ENCODE results near the gene ARVCF. TPM values are rescaled to one million over a fixed set of nuclear protein-coding genes. Genes with fewer than 3 reads are reported as not detected.

ARVCF gene
- total RNA-seq, 1 experiment from 2014 or later = 11.1 TPM

- Histone ChIP-seq H3K4me3 (ENCODE audit: low read depth, low read length, poor library complexity, severe bottlenecking) (no peak overlapping the region), H3K4me1 (ENCODE audit: insufficient read depth, low read length, poor library complexity, severe bottlenecking) (peaks cover 6% of the 10 kb centered on the region), H3K36me3 (ENCODE audit: insufficient read depth, low read length, poor library complexity, severe bottlenecking) (no peaks in the 10 kb centered on the region), H3K9me3 (ENCODE audit: low read depth, low read length, poor library complexity, severe bottlenecking) (peaks cover 15% of the 10 kb centered on the region), H3K27ac (ENCODE audit: low read depth, low read length, poor library complexity, severe bottlenecking) (no peak overlapping the region), H3K27me3 (replicated peaks; ENCODE audit: insufficient read depth, low read depth, low read length, poor library complexity) (no peaks in the 10 kb centered on the region)
- CTCF ChIA-PET = no interaction called here
- TF ChIP-seq CTCF (conservative IDR thresholded peaks at IDR 0.05; ENCODE audit: low read depth, low read length) (no peak), EZH2 (IDR thresholded peaks at IDR 0.05; ENCODE audit: borderline replicate concordance, low read depth, low read length, poor library complexity, severe bottlenecking) (no peak)
- no TSS peak for BruUV-seq (replicated peaks)
- no peak for DNase-seq (ENCODE audit: low spot score)
- intact Hi-C loops (cut with micrococcal nuclease; ENCODE audit: unreplicated experiment) = no loop called here
- POLR2A ChIA-PET (ENCODE audit: low non-redundant PET) = interaction anchor here (0.7 kb wide), 1 partner anchor 67 kb away, joined by 3 read pairs; no protein-coding TSS in a partner anchor
These were observed 16.2 kb downstream of the ARVCF start for GRCh38 chr22:20000246-20001081.

- POLR2A ChIA-PET (ENCODE audit: low non-redundant PET) = no interaction called here
- Histone ChIP-seq H3K4me3 (ENCODE audit: low read depth, low read length, poor library complexity, severe bottlenecking) (no peak overlapping the region), H3K9me3 (ENCODE audit: low read depth, low read length, poor library complexity, severe bottlenecking) (peaks cover 9% of the 10 kb centered on the region), H3K27me3 (replicated peaks; ENCODE audit: insufficient read depth, low read depth, low read length, poor library complexity) (no peaks in the 10 kb centered on the region), H3K4me1 (ENCODE audit: insufficient read depth, low read length, poor library complexity, severe bottlenecking) (peaks cover 6% of the 10 kb centered on the region), H3K27ac (ENCODE audit: low read depth, low read length, poor library complexity, severe bottlenecking) (no peak overlapping the region), H3K36me3 (ENCODE audit: insufficient read depth, low read length, poor library complexity, severe bottlenecking) (no peaks in the 10 kb centered on the region)
- TF ChIP-seq CTCF (conservative IDR thresholded peaks at IDR 0.05; ENCODE audit: low read depth, low read length) = no peak
- no peak for TF ChIP-seq EZH2 (IDR thresholded peaks at IDR 0.05; ENCODE audit: borderline replicate concordance, low read depth, low read length, poor library complexity, severe bottlenecking)
- no TSS peak for BruUV-seq (replicated peaks)
- CTCF ChIA-PET = no interaction called here
- intact Hi-C loops (cut with micrococcal nuclease; ENCODE audit: unreplicated experiment) = loop anchor here (1.0 kb wide), 1 partner anchor 33 kb away; no protein-coding TSS in a partner anchor
- no peak for DNase-seq (ENCODE audit: low spot score)
These were observed 17.4 kb downstream of the ARVCF start for GRCh38 chr22:19998991-19999820.

- CTCF ChIA-PET = no interaction called here
These were observed 18.2 kb downstream of the ARVCF start for GRCh38 chr22:19998232-19998951.

More at GRCh38 chr22:19998232-19998951, 18.2 kb downstream of the ARVCF start:
- H3K36me3 ChIP-seq (ENCODE audit: insufficient read depth, low read length, poor library complexity, severe bottlenecking) = no peaks in the 10 kb centered on the region
- H3K4me3 ChIP-seq (ENCODE audit: low read depth, low read length, poor library complexity, severe bottlenecking) = no peak overlapping the region
- H3K9me3 ChIP-seq (ENCODE audit: low read depth, low read length, poor library complexity, severe bottlenecking) = peaks cover 1% of the 10 kb centered on the region
- H3K27me3 ChIP-seq (replicated peaks; ENCODE audit: insufficient read depth, low read depth, low read length, poor library complexity) = no peaks in the 10 kb centered on the region
- TF ChIP-seq CTCF (conservative IDR thresholded peaks at IDR 0.05; ENCODE audit: low read depth, low read length) = no peak
- TF ChIP-seq EZH2 (IDR thresholded peaks at IDR 0.05; ENCODE audit: borderline replicate concordance, low read depth, low read length, poor library complexity, severe bottlenecking) = no peak
- no peak overlapping the region for H3K27ac ChIP-seq (ENCODE audit: low read depth, low read length, poor library complexity, severe bottlenecking)
- intact Hi-C loops (cut with micrococcal nuclease; ENCODE audit: unreplicated experiment) = loop anchor here (1.0 kb wide), 1 partner anchor 34 kb away; no protein-coding TSS in a partner anchor
- DNase-seq (ENCODE audit: low spot score) = no peak
- POLR2A ChIA-PET (ENCODE audit: low non-redundant PET) = no interaction called here
- H3K4me1 ChIP-seq (ENCODE audit: insufficient read depth, low read length, poor library complexity, severe bottlenecking) = peaks cover 6% of the 10 kb centered on the region
- no TSS peak for BruUV-seq (replicated peaks)
